Endodermal cell (in vitro differentiated cells): Measurements from ENCODE around the gene KRTAP1-4. TPM values are rescaled to one million over a fixed set of nuclear protein-coding genes. Genes with fewer than 3 reads are reported as not detected.

Source experiments
- DNase-seq: peaks from one replicate; pipeline ENCODE4 v3.0.0-alpha.2; 2017
- H3K27ac ChIP-seq: 2 replicates; pipeline ENCODE4 v1.5.1; 2013; ENCODE audit warnings: mild to moderate bottlenecking, low read depth, low read length, moderate library complexity
- H3K27me3 ChIP-seq: 2 replicates; pipeline ENCODE4 v1.6.1; 2013; ENCODE audit warnings: mild to moderate bottlenecking, low read length, moderate library complexity; ENCODE audit not compliant: insufficient read depth, control insufficient read depth, poor library complexity, severe bottlenecking
- H3K36me3 ChIP-seq: 2 replicates; pipeline ENCODE4 v1.7.0; 2013; ENCODE audit warnings: mild to moderate bottlenecking, low read length, moderate library complexity; ENCODE audit not compliant: control insufficient read depth, insufficient read depth
- H3K4me1 ChIP-seq: one replicate; pipeline ENCODE4 v1.7.0; 2013; ENCODE audit warnings: low read length; ENCODE audit not compliant: control insufficient read depth, insufficient read depth
- H3K4me3 ChIP-seq: 2 replicates; pipeline ENCODE4 v1.5.1; 2013; ENCODE audit warnings: mild to moderate bottlenecking, low read length, moderate library complexity
- H3K9ac ChIP-seq: 2 replicates; pipeline ENCODE4 v1.6.1; 2013; ENCODE audit warnings: mild to moderate bottlenecking, low read length, moderate library complexity; ENCODE audit not compliant: poor library complexity, severe bottlenecking; ENCODE audit errors: extremely low read depth
- H3K9me3 ChIP-seq: 2 replicates; pipeline ENCODE4 v1.6.1; 2013; ENCODE audit warnings: mild to moderate bottlenecking, low read length, moderate library complexity; ENCODE audit not compliant: control insufficient read depth
- H3K27ac Mint-ChIP-seq: 2 replicates; pipeline ENCODE4 v1.8.0; 2020; ENCODE audit warnings: mixed read lengths
- H3K27me3 Mint-ChIP-seq: 2 replicates; pipeline ENCODE4 v1.8.0; 2021; ENCODE audit warnings: mild to moderate bottlenecking, mixed read lengths; ENCODE audit not compliant: insufficient read depth
- H3K36me3 Mint-ChIP-seq: 2 replicates; pipeline ENCODE4 v1.8.0; 2020; ENCODE audit warnings: low read depth, mixed read lengths
- H3K4me1 Mint-ChIP-seq: 2 replicates; pipeline ENCODE4 v1.8.0; 2020; ENCODE audit warnings: mixed read lengths
- H3K4me3 Mint-ChIP-seq: 2 replicates; pipeline ENCODE4 v1.8.0; 2020; ENCODE audit warnings: mild to moderate bottlenecking, moderate library complexity, mixed read lengths
- H3K9me3 Mint-ChIP-seq: 2 replicates; pipeline ENCODE4 v1.8.0; 2020; ENCODE audit warnings: mild to moderate bottlenecking, mixed read lengths
- WGBS, 2 experiments: methylation state at CpG; one replicate each; pipeline versions ENCODE4 v1.1.5 to v1.1.7; 2013; ENCODE audit warnings: missing lambda C conversion rate in 2 of 2, mixed read lengths in 1 of 2; ENCODE audit not compliant: insufficient coverage in 1 of 2, insufficient read length in 1 of 2; 5-methylcytosine and 5-hydroxymethylcytosine counted together
- total RNA-seq, 2 donors: library from RNA; stranded (reverse); fragmentation: NEBNext Ultra II Directional in 1 of 2; extraction: Animal tissue kit (Norgen Biotek cat#: 25700) in 1 of 2; gene quantifications; 2 replicates in 1 of 2; 3 replicates in 1 of 2; pipeline ENCODE4 v1.2.1, GENCODE V29; 2021
- TF ChIP-seq, protein P1 (sequence below): fragments of 200-600 bp; sonication (generic); conservative IDR thresholded peaks from 2 replicates; pipeline ENCODE4 v1.5.0; 2021; ENCODE audit warnings: antibody characterized with exemption, mild to moderate bottlenecking

KRTAP1-4 gene
- total RNA-seq, 2 donors from 2014 or later: not detected

DNA sequence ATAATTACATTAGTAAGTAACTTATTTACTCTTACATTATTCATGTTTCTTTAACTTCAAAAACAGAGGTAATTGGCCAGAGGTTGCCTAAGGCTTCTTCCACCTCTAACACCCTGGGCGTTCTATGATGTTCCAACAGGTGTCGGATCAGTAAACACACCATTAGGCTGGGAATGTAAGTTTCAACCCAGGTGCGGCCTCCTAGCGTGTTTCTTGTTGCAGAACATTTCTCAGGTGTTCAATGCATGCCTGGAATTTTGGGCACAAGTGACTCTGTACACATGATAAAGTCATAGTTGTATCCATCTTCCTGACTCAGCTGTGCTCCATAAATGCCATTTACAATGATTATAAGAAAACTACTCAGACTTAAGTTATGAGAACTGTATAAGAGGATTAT is 24.0 kb upstream of the KRTAP1-4 start:
- Histone ChIP-seq H3K4me3 (no peak overlapping the region), H3K9me3 (peaks cover 7% of the 10 kb centered on the region), H3K4me1 (no peaks in the 10 kb centered on the region), H3K27ac (no peak overlapping the region), H3K27me3 (no peaks in the 10 kb centered on the region), H3K36me3 (no peaks in the 10 kb centered on the region), H3K9ac (no peak overlapping the region)
- peaks cover 7% of the 10 kb centered on the region for H3K4me1 Mint-ChIP-seq
- WGBS, 2 experiments: 69 to 93% methylated on average over 2 to 4 of the region's 4 CpGs
- TF ChIP-seq, protein P1, sequence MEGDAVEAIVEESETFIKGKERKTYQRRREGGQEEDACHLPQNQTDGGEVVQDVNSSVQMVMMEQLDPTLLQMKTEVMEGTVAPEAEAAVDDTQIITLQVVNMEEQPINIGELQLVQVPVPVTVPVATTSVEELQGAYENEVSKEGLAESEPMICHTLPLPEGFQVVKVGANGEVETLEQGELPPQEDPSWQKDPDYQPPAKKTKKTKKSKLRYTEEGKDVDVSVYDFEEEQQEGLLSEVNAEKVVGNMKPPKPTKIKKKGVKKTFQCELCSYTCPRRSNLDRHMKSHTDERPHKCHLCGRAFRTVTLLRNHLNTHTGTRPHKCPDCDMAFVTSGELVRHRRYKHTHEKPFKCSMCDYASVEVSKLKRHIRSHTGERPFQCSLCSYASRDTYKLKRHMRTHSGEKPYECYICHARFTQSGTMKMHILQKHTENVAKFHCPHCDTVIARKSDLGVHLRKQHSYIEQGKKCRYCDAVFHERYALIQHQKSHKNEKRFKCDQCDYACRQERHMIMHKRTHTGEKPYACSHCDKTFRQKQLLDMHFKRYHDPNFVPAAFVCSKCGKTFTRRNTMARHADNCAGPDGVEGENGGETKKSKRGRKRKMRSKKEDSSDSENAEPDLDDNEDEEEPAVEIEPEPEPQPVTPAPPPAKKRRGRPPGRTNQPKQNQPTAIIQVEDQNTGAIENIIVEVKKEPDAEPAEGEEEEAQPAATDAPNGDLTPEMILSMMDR: no peak
- no peak for DNase-seq
- H3K27me3 Mint-ChIP-seq: no peaks in the 10 kb centered on the region
- peaks cover 7% of the 10 kb centered on the region for H3K9me3 Mint-ChIP-seq
- no peak overlapping the region for H3K4me3 Mint-ChIP-seq
- no peaks in the 10 kb centered on the region for H3K36me3 Mint-ChIP-seq
- H3K27ac Mint-ChIP-seq: no peak overlapping the region

DNA sequence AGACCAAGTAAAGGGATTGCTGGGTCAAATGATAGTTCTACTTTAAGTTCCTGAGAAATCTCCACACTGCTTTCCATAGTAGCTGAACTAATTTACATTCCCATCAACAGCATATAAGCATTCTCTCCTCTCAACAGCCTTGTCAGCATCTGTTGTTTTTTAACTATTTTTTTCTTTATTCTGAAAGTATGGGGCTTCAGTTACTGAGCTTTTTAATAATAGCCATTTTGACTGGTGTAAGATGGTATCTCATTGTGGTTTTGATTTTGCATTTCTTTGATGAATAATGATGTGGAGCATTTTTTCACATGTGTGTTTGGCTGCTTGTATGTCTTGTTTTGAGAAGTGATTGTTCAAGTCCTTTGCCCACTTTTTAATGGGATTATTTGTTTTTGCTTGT is 22.6 kb upstream of the KRTAP1-4 start:
- peaks cover 12% of the 10 kb centered on the region for H3K4me1 Mint-ChIP-seq
- no peak overlapping the region for H3K4me3 Mint-ChIP-seq
- peaks cover 6% of the 10 kb centered on the region for H3K9me3 ChIP-seq
- no peaks in the 10 kb centered on the region for H3K27me3 Mint-ChIP-seq
- H3K9ac ChIP-seq: no peak overlapping the region
- TF ChIP-seq, protein P1: no peak
- no peaks in the 10 kb centered on the region for H3K36me3 ChIP-seq
- no peaks in the 10 kb centered on the region for H3K36me3 Mint-ChIP-seq
- peaks cover 6% of the 10 kb centered on the region for H3K9me3 Mint-ChIP-seq
- H3K27ac Mint-ChIP-seq: no peak overlapping the region
- H3K27ac ChIP-seq: no peak overlapping the region
- no peaks in the 10 kb centered on the region for H3K27me3 ChIP-seq
- H3K4me3 ChIP-seq: no peak overlapping the region
- no peaks in the 10 kb centered on the region for H3K4me1 ChIP-seq
- no peak for DNase-seq

DNA sequence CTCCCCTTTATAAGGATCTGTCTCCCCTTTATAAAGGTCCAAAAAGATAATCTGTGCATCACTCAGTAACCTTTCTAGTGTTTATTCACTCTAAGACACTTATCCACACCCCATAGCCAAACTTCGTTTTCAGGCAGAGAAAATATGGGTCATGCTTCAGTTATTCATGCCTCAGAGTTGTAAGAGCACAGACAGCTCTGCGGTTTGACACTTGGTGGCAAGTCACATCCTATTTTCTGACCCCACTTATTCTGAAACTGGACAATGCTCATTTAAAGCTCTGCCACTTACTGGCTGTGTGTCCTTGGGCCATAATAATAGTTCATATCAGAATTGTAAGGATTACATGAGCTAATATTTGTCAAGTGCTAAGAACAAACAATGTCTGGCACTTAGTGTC is 19.1 kb upstream of the KRTAP1-4 start:
- H3K36me3 Mint-ChIP-seq: no peaks in the 10 kb centered on the region

More for the DNA sequence above, 19.1 kb upstream of the KRTAP1-4 start:
- Histone ChIP-seq H3K36me3 (no peaks in the 10 kb centered on the region), H3K27ac (no peak overlapping the region), H3K9me3 (no peaks in the 10 kb centered on the region), H3K27me3 (no peaks in the 10 kb centered on the region), H3K4me3 (no peak overlapping the region), H3K4me1 (no peaks in the 10 kb centered on the region), H3K9ac (no peak overlapping the region)
- Mint-ChIP-seq H3K9me3 (no peaks in the 10 kb centered on the region), H3K4me1 (peaks cover 14% of the 10 kb centered on the region), H3K27me3 (no peaks in the 10 kb centered on the region), H3K27ac (no peak overlapping the region), H3K4me3 (no peak overlapping the region)
- WGBS, 2 experiments: 85 to 86% methylated on average over 2 of the region's 2 CpGs
- no peak for DNase-seq
- TF ChIP-seq, protein P1: no peak
